GM19395 (cell line): ENCODE data around the gene FAM221B.

Experiments used
- ATAC-seq: cut with Tn5 transposase; IDR thresholded peaks from one replicate; pipeline ENCODE4 v1.9.1; 2021; ENCODE audit warnings: mild to moderate bottlenecking, moderate library complexity; ENCODE audit not compliant: unreplicated experiment

The FAM221B gene

GRCh38 chr9:35828716-35829083 lies at the start of gene FAM221B:
TSS of gene FAM221B (minus strand) at chr9:35828732. CDS start at chr9:35826161, 2,571 bp downstream.
- ATAC-seq = no peak

GRCh38 chr9:35872505-35872904 lies 44.0 kb upstream of the FAM221B start:
- ATAC-seq = no peak

- no peak for ATAC-seq
These were observed 43.0 kb upstream of the FAM221B start for GRCh38 chr9:35871545-35871944.

- no peak for ATAC-seq
These were observed 41.9 kb upstream of the FAM221B start, which contains the start of gene OR13J1 for GRCh38 chr9:35870351-35870923. TSS of gene OR13J1 (minus strand) at chr9:35870401. CDS start at chr9:35870401, 0 bp downstream.

GRCh38 chr9:35869621-35870216 lies 41.2 kb upstream of the FAM221B start:
- no peak for ATAC-seq

- ATAC-seq = no peak
These were observed 40.4 kb upstream of the FAM221B start for GRCh38 chr9:35868933-35869332.

- ATAC-seq = no peak
These were observed 39.0 kb upstream of the FAM221B start for GRCh38 chr9:35867538-35867937.

- ATAC-seq = no peak
These were observed 36.2 kb upstream of the FAM221B start for GRCh38 chr9:35864695-35865255.

GRCh38 chr9:35863583-35863982 lies 35.1 kb upstream of the FAM221B start:
- no peak for ATAC-seq

- no peak for ATAC-seq
These were observed 33.8 kb upstream of the FAM221B start for GRCh38 chr9:35862328-35862727.

- no peak for ATAC-seq
These were observed 32.8 kb upstream of the FAM221B start for GRCh38 chr9:35861161-35861897.

GRCh38 chr9:35859990-35860339 lies 31.4 kb upstream of the FAM221B start:
- ATAC-seq = no peak

GRCh38 chr9:35859310-35859989 lies 30.9 kb upstream of the FAM221B start:
- ATAC-seq = no peak

GRCh38 chr9:35858458-35858857 lies 29.9 kb upstream of the FAM221B start:
- no peak for ATAC-seq

- ATAC-seq = no peak
These were observed 28.4 kb upstream of the FAM221B start for GRCh38 chr9:35856882-35857281.

GRCh38 chr9:35856206-35856605 lies 27.7 kb upstream of the FAM221B start:
- no peak for ATAC-seq

GRCh38 chr9:35854091-35854762 lies 25.7 kb upstream of the FAM221B start:
- no peak for ATAC-seq

GRCh38 chr9:35852876-35853865 lies 24.6 kb upstream of the FAM221B start:
- ATAC-seq = no peak

GRCh38 chr9:35852267-35852815 lies 23.8 kb upstream of the FAM221B start:
- ATAC-seq = no peak
